H1 (cell line): ENCODE data around the gene ARHGEF28.

Source experiments
- CREB1 ChIP-seq: IDR thresholded peaks from 2 replicates; pipeline ENCODE4 v1.6.1; 2012; ENCODE audit warnings: inconsistent platforms
- HDAC2 ChIP-seq, 2 experiments: fragments of 300-600 bp in 1 of 2; sonication (generic) in 1 of 2; IDR thresholded peaks; 2 replicates each; pipeline ENCODE4 v1.6.1; 2011 to 2012; ENCODE audit warnings: low read depth in 2 of 2, low read length in 2 of 2, mild to moderate bottlenecking in 2 of 2, moderate library complexity in 2 of 2, borderline replicate concordance in 1 of 2, inconsistent platforms in 1 of 2
- JUND ChIP-seq: IDR thresholded peaks from 2 replicates; pipeline ENCODE4 v1.6.1; 2011; ENCODE audit warnings: mild to moderate bottlenecking, improper control_type of control experiment, low read length
- POLR2AphosphoS5 ChIP-seq: IDR thresholded peaks from 2 replicates; pipeline ENCODE4 v1.6.1; 2011; ENCODE audit warnings: low read depth, low read length
- TAF1 ChIP-seq: IDR thresholded peaks from 2 replicates; pipeline ENCODE4 v1.6.1; 2011; ENCODE audit warnings: mild to moderate bottlenecking, low read depth, low read length
- TF ChIP-seq, protein P1 (sequence below), 3 experiments: IDR thresholded peaks; 1 replicate in 2 of 3; 2 replicates in 1 of 3; pipeline versions ENCODE4 v1.5.1 to v1.6.1; 2011; ENCODE audit warnings: low read length in 3 of 3, mild to moderate bottlenecking in 3 of 3, inconsistent platforms in 2 of 3, low read depth in 1 of 3, moderate library complexity in 1 of 3; ENCODE audit not compliant: insufficient read depth in 1 of 3; ENCODE audit errors: control extremely low read depth in 1 of 3

DNA sequence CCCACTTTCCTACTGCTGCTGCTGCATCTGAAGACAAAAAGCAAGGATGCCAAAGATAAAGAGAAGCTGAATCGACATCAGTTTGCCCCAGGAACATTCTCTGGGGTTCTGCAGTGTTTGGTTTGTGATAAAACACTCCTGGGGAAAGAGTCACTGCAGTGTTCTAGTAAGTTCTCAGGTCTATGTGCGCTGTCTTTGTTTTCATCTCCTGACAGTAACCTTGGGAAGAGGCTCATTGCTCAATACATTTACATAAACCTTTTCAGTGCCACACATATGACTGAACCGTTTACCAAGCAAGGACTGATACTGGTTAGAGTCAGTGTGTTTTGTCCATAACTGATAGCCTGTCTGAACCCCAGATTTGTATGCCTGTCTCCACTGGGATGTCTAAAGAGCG, 232.1 kb downstream of the ARHGEF28 start:
- TF ChIP-seq JUND (no peak), CREB1 (no peak), POLR2AphosphoS5 (no peak), TAF1 (no peak), HDAC2 (IDR thresholded peaks at IDR 0.05; ENCODE audit: borderline replicate concordance in 1 of 2, low read depth in 2 of 2, low read length in 2 of 2) (no peak)
- TF ChIP-seq, protein P1, sequence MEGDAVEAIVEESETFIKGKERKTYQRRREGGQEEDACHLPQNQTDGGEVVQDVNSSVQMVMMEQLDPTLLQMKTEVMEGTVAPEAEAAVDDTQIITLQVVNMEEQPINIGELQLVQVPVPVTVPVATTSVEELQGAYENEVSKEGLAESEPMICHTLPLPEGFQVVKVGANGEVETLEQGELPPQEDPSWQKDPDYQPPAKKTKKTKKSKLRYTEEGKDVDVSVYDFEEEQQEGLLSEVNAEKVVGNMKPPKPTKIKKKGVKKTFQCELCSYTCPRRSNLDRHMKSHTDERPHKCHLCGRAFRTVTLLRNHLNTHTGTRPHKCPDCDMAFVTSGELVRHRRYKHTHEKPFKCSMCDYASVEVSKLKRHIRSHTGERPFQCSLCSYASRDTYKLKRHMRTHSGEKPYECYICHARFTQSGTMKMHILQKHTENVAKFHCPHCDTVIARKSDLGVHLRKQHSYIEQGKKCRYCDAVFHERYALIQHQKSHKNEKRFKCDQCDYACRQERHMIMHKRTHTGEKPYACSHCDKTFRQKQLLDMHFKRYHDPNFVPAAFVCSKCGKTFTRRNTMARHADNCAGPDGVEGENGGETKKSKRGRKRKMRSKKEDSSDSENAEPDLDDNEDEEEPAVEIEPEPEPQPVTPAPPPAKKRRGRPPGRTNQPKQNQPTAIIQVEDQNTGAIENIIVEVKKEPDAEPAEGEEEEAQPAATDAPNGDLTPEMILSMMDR (IDR thresholded peaks at IDR 0.05; ENCODE audit: control extremely low read depth in 1 of 3, insufficient read depth in 1 of 3, low read depth in 1 of 3, low read length in 3 of 3): no peak
